Skeletal muscle tissue (tissue), 4 donors: ENCODE results near the gene DLG5. TPM values are rescaled to one million over a fixed set of nuclear protein-coding genes. Genes with fewer than 3 reads are reported as not detected.

ENCODE experiments used
- H3K27ac ChIP-seq: one replicate; pipeline ENCODE4 v1.7.0; 2013; ENCODE audit warnings: mild to moderate bottlenecking, low read depth, low read length, inconsistent platforms
- H3K27me3 ChIP-seq, 3 donors: one replicate each; pipeline ENCODE4 v1.7.0; 2013; ENCODE audit warnings: low read length in 3 of 3; ENCODE audit not compliant: control insufficient read depth in 3 of 3, insufficient read depth in 3 of 3
- H3K36me3 ChIP-seq, 3 donors: one replicate each; pipeline ENCODE4 v1.7.0; 2013; ENCODE audit warnings: low read length in 3 of 3; ENCODE audit not compliant: control insufficient read depth in 3 of 3, insufficient read depth in 3 of 3
- H3K4me1 ChIP-seq, 3 donors: one replicate each; pipeline ENCODE4 v1.7.0; 2013; ENCODE audit warnings: low read length in 3 of 3, mild to moderate bottlenecking in 3 of 3; ENCODE audit not compliant: control insufficient read depth in 3 of 3, insufficient read depth in 3 of 3
- H3K4me3 ChIP-seq, 3 donors: one replicate each; pipeline ENCODE4 v1.7.0; 2013; ENCODE audit warnings: low read length in 3 of 3
- H3K9ac ChIP-seq, 3 donors: one replicate each; pipeline ENCODE4 v1.7.0; 2013; ENCODE audit warnings: low read length in 3 of 3, mild to moderate bottlenecking in 3 of 3, moderate library complexity in 2 of 3, low read depth in 1 of 3
- H3K9me3 ChIP-seq, 3 donors: one replicate each; pipeline ENCODE4 v1.7.0; 2013; ENCODE audit warnings: low read length in 3 of 3; ENCODE audit not compliant: control insufficient read depth in 3 of 3
- total RNA-seq: library from RNA; depleted of rRNA; stranded (reverse); fragments of >200 nt; gene quantifications from one replicate; pipeline ENCODE4 v1.2.3, GENCODE V29; 2014
- donor health status: Osteomylitis.

The DLG5 gene
- total RNA-seq, 1 donor from 2014 or later: 14.1 TPM

DNA sequence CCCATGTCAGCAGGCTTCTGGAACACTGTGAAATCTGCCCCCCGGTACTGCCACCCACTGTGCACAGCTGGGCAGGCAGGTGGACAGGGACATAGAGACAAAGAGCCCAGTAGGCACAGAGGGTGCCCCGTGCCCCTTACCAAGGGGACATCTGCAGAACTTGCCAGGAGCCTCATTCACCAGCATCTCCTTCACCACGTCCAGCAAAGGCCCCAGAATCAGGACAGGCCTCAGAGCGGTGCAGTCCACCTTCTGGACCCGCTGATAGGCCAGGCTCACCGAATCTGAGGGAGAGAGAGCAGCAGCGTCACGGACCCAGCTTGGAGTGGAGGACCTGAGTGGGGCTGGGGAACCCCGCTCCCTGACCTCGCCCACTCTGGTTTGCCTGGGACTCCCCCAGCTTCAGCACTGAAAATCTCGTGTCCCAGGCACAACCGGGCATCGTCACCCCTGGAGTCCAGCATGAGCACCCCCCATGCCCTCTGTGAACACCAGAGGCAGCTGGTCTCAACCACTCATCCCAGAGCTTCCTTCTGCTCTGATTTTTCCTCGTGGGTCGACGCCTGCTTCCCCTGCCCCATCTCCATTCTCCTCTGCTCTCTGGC, 130.1 kb downstream of the DLG5 start:
- peaks cover 68 to 76% (median 71%) of the 10 kb centered on the region in 3 donors for H3K36me3 ChIP-seq
- H3K9ac ChIP-seq: no peak overlapping the region
- no peak overlapping the region for H3K4me3 ChIP-seq
- H3K4me1 ChIP-seq: no peaks in the 10 kb centered on the region
- no peaks in the 10 kb centered on the region for H3K27me3 ChIP-seq
- H3K27ac ChIP-seq: no peak overlapping the region
- no peaks in the 10 kb centered on the region for H3K9me3 ChIP-seq

DNA sequence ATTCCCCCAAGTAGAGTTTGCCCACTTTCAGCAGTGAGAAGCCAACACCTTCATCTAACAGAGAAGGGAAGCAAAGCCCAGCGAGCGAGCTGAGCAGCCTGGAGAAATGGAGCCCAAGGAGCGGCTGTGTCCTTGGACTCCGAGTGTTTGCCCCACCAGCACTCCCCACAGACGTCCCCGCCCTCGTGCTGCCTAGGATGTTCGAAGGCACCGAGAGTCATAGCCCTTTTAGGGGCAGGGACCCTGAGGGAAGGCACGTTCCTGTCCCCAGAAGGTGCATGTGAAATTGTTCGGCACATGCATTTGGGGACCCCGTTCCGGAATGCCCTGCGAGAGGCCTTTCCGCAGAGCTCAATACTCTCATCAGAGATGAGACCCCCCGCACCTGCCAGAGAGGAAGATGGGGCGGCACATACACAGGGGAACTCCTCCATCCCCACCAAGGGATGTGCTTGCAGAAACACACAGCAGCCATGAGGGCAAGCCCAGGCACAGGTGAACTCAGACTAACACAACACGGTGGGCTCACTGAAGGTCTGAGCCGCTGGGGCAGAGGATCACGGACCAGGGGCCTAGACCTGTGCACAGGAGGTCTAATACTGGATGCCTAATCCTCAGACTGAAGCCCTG, 131.0 kb downstream of the DLG5 start:
- Histone ChIP-seq H3K9me3 (no peaks in the 10 kb centered on the region), H3K27me3 (no peaks in the 10 kb centered on the region), H3K36me3 (peaks cover 68 to 78% (median 76%) of the 10 kb centered on the region in 3 donors), H3K27ac (no peak overlapping the region), H3K9ac (no peak overlapping the region), H3K4me3 (no peak overlapping the region), H3K4me1 (no peaks in the 10 kb centered on the region)

DNA sequence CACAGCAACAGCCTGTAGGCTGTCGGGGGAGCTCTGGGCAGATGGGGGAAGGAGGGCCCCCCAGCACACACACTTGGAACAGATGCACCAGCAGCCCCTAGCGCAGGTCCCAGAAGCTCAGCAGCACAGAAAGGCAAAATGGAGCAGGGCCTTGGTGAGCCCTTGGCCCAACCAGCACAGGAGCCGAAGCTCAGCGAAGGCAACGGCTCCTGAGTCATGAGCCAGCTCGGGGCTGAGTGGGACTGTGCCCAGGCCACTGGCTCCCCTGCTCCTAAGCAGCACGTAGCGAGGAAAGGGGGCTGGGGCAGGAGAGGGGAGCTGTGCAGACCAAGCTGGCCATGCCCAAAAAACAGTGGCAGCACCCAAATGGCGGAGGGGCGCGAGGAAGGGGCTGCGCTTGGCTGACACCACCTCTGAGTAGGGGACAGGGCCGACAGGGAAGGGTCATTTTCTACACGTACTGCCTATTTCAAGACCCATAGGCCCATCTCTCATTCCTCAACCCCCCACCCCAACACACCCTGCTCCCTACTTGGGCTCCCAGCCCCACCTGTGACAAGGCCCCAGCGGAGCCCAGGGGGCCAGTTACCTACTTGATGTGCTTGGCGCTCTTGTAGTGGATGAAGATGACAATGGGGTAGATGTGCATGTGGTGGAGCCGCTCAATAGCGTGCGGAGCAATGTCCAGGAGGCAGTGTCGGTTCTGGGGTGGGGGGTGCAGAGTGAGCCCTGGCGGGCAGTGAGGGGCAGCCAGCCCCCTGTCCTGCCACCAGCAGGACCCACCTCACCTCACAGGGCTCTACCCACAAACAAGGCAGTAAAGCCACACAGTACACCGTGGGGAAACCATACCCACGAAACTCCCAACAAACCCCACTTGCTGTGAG, 132.1 kb downstream of the DLG5 start:
- no peaks in the 10 kb centered on the region for H3K9me3 ChIP-seq
- H3K4me3 ChIP-seq: no peak overlapping the region
- no peak overlapping the region for H3K9ac ChIP-seq
- H3K36me3 ChIP-seq: peaks cover 71 to 78% (median 76%) of the 10 kb centered on the region in 3 donors
- no peaks in the 10 kb centered on the region for H3K4me1 ChIP-seq
- H3K27ac ChIP-seq: no peak overlapping the region
- no peaks in the 10 kb centered on the region for H3K27me3 ChIP-seq

DNA sequence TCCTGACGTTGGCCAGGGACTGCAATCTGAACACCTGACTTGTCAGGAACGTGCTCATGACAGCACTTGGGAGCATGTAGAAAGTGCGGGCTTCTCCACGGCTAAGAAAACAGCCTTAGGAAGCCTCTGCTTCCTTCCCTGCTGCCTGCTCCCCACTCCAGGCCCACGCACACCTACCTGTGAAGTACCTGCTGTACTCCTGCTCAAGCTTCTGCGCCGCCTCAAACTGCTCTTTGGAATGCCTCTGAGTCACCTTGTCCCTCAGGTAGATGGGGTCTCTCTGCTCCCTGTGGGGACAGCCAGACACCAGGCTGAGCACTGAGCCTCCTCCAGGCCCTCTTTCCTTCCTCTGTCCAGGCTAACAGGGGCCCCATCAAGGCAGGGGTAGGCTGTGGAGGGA, 132.7 kb downstream of the DLG5 start:
- Histone ChIP-seq H3K9ac (no peak overlapping the region), H3K27ac (no peak overlapping the region), H3K36me3 (peaks cover 66 to 72% (median 69%) of the 10 kb centered on the region in 3 donors), H3K9me3 (no peaks in the 10 kb centered on the region), H3K27me3 (no peaks in the 10 kb centered on the region), H3K4me1 (no peaks in the 10 kb centered on the region), H3K4me3 (no peak overlapping the region)

DNA sequence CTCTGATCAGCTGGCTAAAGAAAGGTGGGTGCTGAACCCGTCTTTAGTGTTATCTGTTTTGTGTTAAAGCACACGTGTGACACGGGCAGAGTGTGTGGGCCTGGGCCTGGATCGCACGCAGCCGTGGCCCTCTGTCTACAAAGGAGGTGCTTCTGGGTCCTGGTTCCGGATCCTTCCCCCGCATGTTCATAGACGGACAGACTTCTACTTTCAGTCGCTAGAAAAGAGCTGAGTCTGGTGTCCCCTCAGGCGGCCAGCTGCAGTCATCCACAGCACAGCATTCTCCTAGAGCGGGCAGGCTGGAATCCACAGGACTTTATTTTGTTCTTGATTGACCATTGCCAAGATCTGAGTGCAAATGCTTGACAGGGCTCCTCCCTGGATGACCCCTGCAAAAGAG, 134.4 kb downstream of the DLG5 start:
- Histone ChIP-seq H3K27ac (no peak overlapping the region), H3K4me3 (no peak overlapping the region), H3K36me3 (peaks cover 58 to 70% (median 65%) of the 10 kb centered on the region in 3 donors), H3K4me1 (no peaks in the 10 kb centered on the region), H3K9me3 (no peaks in the 10 kb centered on the region), H3K9ac (no peak overlapping the region), H3K27me3 (no peaks in the 10 kb centered on the region)

DNA sequence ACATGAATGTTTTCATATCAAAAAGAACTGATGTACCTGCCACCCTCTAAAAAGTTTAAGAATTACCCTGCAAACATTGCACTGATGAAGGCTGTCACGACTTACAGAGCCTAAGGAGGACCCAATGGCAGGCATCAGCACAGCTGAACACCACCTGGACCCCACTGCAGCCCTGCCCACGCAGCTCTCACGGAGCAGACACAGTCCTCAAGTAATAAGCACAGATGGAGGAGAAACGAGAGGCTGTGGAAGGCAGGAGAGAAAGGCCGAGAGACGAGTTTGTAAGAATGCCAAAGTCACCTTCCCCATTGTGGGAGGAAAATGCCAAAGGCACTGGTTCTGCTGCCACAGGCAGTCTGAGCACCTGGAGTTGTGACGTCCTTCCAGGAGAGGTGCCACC, 135.0 kb downstream of the DLG5 start:
- Histone ChIP-seq H3K36me3 (peaks cover 53 to 66% (median 62%) of the 10 kb centered on the region in 3 donors), H3K27ac (no peak overlapping the region), H3K27me3 (no peaks in the 10 kb centered on the region), H3K9ac (no peak overlapping the region), H3K4me3 (no peak overlapping the region), H3K4me1 (no peaks in the 10 kb centered on the region), H3K9me3 (no peaks in the 10 kb centered on the region)

DNA sequence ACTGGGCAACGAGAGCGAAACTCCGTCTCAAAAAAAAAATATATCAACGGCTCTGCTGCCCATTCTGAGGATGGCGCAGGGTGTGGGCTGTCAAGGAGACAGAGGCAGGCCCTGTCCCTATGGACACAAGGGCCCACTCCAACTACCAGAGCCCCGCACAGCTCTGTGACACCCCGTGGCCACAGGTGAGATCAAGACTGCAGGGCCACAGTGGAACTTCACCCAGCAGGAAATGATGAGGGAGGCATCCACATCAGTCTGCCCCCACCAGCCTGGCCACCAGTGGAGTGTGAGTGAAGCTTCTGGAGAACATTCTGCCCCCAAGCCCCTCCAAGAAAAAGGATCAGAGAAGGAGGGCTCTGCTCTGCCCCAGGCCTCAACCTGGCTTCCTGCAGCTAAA, 136.7 kb downstream of the DLG5 start:
- Histone ChIP-seq H3K4me1 (no peaks in the 10 kb centered on the region), H3K4me3 (no peak overlapping the region), H3K27ac (no peak overlapping the region), H3K9me3 (no peaks in the 10 kb centered on the region), H3K36me3 (peaks cover 39 to 51% (median 46%) of the 10 kb centered on the region in 3 donors), H3K27me3 (no peaks in the 10 kb centered on the region), H3K9ac (no peak overlapping the region)

DNA sequence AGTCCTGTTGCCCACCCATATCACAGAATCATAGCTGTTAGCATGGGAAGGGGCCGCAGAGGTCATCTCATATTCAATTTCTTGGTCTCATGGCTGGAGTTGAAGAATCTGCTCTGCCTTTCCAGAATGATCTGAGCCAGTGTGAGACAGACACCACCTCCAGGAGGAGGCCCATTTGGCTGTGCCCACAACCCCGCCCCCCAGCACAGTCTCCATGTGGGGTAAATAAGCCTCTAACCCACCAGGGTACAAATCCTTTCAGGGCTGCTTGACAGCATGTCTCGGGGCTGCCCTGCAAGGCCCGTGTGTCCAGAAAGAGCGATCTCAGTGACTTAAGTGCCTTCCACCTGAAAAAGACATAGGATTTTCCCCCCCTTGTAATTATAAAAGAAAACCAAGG, 137.5 kb downstream of the DLG5 start:
- Histone ChIP-seq H3K9me3 (no peaks in the 10 kb centered on the region), H3K36me3 (peaks cover 31 to 42% (median 39%) of the 10 kb centered on the region in 3 donors), H3K4me3 (no peak overlapping the region), H3K27ac (no peak overlapping the region), H3K4me1 (no peaks in the 10 kb centered on the region), H3K9ac (no peak overlapping the region), H3K27me3 (no peaks in the 10 kb centered on the region)

DNA sequence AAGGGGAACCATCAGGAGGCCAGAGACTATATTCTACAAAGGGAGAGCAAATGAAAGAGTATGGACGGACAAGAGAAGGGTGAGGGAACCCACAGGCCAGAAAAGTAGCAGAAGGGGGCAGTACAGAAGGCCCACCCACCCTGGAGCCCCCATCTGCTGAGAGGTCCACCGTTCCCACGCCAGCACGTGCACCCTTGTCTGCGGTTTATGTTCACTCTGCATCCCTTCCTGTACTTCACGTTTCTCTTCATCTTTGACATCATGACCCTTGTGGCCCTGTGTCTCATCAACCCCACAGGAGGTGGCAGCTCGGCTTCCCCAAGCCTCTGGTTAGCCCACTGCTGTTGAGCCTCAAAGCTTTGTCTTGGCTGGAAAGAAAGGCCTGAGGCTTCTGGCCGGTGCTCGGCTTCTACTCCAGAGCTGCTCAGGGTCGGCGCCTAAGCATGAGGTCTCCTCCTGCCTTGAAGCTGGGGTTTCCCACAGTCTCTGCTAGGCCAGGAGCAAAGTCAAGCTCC, 138.0 kb downstream of the DLG5 start:
- H3K9me3 ChIP-seq: no peaks in the 10 kb centered on the region
- no peaks in the 10 kb centered on the region for H3K27me3 ChIP-seq
- no peak overlapping the region for H3K27ac ChIP-seq
- H3K4me1 ChIP-seq: no peaks in the 10 kb centered on the region
- no peak overlapping the region for H3K9ac ChIP-seq
- no peak overlapping the region for H3K4me3 ChIP-seq
- peaks cover 27 to 38% (median 34%) of the 10 kb centered on the region in 3 donors for H3K36me3 ChIP-seq

DNA sequence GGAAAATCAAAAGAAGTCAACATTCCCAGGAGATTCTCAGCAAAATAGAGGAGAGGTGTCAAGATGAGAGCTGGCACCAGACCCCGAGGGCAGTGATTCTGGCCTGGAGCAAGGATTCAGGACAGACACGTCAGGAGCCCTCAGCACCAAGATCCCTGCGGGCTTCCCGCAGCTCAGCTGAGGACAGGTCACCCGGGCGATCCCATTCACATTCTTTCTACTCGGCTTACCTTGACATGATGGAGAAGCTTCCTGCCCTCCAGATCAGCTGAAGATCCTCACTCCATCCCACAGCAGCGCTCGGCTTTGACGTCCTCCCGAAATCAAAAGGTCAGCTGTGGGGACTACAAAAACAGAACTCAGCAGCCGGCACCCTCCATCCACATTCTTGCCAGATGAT, 139.1 kb downstream of the DLG5 start:
- Histone ChIP-seq H3K9me3 (no peaks in the 10 kb centered on the region), H3K27ac (no peak overlapping the region), H3K4me1 (peaks cover 0 to 7% (median 0%) of the 10 kb centered on the region in 3 donors), H3K27me3 (no peaks in the 10 kb centered on the region), H3K36me3 (peaks cover 20 to 27% (median 27%) of the 10 kb centered on the region in 3 donors), H3K4me3 (no peak overlapping the region), H3K9ac (no peak overlapping the region)
